Right ventricle myocardium inferior (tissue), 1 donor: ENCODE measurements around the gene SLC8A1. TPM values are rescaled to one million over a fixed set of nuclear protein-coding genes. Genes with fewer than 3 reads are reported as not detected.

Source experiments
- ATAC-seq: fragments of 200-7000 bp; cut with Tn5 transposase; one replicate; pipeline ENCODE4 v1.9.1; 2020; ENCODE audit warnings: mild to moderate bottlenecking, moderate library complexity
- DNase-seq: peaks from one replicate; pipeline ENCODE4 v3.0.0; 2021; ENCODE audit errors: missing footprints
- intact Hi-C: fragments of 100-400 bp; cut with DNase I; formaldehyde crosslinking; loops from one replicate; pipeline ENCODE4 v1.11.0; 2022
- total RNA-seq: library from RNA; stranded (reverse); fragmentation: NEBNext Ultra II Directional; extraction: Animal tissue kit (Norgen Biotek cat#: 25700); gene quantifications from one replicate; pipeline ENCODE4 v1.2.1, GENCODE V29; 2021
- donor health status: DM: no; HTN: yes; CAD: no; lungs with severe emphysema.

SLC8A1 gene
- total RNA-seq, 1 donor from 2014 or later, result 999 TPM

DNA sequence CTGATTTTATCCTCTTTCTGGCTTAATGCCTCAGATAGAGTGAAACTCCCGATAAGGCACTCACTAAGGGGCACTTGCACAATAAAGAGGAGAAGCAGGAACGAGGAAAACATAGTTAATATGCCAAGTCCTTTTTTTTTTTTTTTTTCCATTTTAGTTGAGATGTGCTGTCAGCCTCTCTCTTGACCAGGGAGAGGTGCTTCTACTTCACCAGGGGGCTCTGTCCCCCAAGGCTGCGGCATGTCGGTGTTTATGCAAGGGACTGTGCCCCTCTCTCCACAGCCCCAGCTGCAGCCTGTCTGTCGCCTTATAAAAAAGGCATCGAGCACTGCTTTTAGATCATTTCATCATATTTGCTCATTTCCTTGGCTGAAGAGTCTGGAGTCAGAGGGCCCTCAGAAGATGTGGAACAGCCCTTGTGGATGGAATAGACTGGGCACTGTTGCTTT is 178.1 kb downstream of the SLC8A1 start:
- ATAC-seq (peak; percentile 79), DNase-seq (no peak)
- intact Hi-C loops, result no loop called here

DNA sequence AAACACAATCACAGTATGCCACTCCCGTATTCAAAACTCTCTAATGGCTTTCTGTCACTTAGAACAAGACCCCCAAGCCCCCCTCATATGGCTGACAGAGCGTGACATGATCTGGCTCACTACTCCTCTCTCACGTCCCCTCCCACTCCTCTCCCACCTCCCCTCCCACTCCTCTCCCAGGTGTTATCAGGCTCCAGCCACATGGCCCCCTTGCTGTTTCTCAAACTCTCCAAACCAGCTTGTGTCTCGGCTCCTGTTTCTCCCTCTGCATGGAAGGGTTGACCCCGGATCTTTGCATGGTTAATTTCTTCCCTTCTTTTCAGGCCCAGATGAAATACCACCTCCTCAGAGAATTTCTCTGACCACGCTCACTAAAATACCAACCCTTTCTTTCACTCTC is 180.8 kb downstream of the SLC8A1 start:
- intact Hi-C loops, result no loop called here

GRCh38 chr2:40270372-40270771 is 181.5 kb downstream of the SLC8A1 start:
- no peak for ATAC-seq
- DNase-seq, result no peak
- intact Hi-C loops, result no loop called here

More for the DNA sequence above, 180.8 kb downstream of the SLC8A1 start:
- DNase-seq (no peak), ATAC-seq (no peak)

DNA sequence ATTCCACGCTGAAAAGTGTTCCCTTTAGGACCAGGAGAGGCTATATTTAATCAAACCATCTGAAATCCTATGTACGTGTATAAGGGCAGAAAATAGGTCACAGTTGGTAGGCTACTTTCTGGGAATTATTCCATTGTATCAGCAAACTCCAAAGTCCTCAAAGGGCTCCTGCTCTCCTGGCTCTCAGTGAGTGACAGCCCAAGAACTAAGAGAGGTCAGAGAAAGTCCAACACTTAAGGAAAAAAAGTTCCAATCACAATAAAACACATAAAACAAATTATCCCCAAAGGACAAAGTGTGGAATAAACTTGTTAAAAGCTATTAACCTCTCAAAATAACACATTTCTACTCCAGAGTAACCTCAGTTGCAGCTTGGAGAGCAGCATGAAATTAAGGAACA is 183.3 kb downstream of the SLC8A1 start:
- intact Hi-C loops, result no loop called here
- DNase-seq (no peak), ATAC-seq (no peak)

DNA sequence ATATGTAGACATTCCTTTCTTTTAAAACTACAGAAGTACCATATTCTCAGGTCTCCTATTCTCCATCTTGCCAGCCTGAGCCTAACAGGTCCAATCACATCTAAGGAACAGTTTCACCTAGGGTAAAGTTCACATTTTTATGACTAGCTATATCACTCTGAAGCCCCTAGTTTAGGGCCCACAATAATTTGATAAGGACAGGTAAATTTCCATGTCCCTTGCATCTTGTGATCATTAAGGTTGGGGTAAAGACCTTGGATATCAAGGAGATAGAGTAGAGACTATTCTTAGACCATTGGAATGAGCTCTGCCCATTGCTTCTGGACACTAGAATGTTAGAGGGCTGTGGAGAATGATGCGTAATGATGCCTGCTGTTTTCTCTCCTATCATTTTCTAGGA is 185.7 kb downstream of the SLC8A1 start:
- no peak for DNase-seq
- intact Hi-C loops, result no loop called here
- ATAC-seq, result no peak

- ATAC-seq (no peak), DNase-seq (no peak)
- intact Hi-C loops, result no loop called here
Measured at GRCh38 chr2:40265602-40266001, 186.3 kb downstream of the SLC8A1 start.

DNA sequence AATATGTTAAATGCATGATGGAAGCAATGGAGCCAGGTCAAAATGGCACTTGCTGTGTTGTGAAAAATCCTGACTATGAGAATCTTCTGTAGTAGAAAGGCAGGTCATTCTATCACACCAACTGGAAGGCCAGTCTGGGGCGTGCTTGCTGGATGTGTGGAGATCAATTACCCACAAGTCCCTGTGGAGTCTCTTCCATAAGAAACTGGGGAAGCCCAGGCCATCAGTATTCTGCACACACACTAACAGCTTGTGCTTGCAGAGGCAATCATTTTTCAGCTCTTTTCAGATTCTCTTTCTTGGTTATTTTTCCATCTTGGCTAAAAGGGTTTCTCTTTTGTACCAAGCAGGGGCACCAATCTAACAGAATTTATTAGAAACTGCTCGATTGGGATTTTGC is 190.8 kb downstream of the SLC8A1 start:
- no peak for DNase-seq
- intact Hi-C loops, result no loop called here
- no peak for ATAC-seq

DNA sequence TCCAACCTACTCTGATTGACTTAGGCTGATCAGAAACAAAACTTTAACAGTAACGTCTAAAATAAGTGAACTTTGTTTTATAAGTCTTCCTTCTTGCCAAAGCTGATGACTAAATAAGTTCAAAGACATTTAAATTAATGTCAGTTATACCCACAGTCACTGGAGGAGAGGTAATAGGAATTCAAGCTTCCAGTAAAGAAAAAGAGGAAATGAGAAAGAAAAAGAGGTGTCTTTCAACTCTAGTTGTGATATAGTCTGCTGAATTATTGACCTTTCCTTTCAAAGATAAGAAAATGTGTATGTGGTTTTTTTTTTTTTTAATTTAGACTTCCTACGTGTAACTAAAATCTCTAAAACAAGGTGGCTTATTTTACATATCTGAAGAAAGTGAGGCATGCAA is 191.5 kb downstream of the SLC8A1 start:
- no peak for DNase-seq
- intact Hi-C loops, result no loop called here
- no peak for ATAC-seq

- ATAC-seq, result no peak
- intact Hi-C loops, result no loop called here
- DNase-seq, result no peak
Measured at GRCh38 chr2:40259900-40260299, 192.0 kb downstream of the SLC8A1 start.

DNA sequence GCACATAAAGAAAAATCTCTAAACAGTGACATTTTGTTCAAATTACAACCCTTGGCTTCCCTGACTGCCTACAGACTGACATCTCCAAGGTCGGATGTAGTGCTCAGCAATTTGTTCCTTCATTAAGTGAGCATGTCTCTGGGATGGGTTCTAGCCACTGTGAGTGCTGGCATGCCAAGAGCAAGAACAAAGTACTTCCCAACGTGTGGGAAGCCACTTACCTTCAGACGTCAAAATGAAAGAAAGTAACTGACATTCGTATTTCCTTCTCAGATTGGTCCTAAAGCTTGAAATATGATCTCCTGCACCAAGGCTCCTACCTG is 193.8 kb downstream of the SLC8A1 start:
- intact Hi-C loops, result no loop called here
- ATAC-seq (no peak), DNase-seq (no peak)

GRCh38 chr2:40257340-40258134 is 194.4 kb downstream of the SLC8A1 start:
- intact Hi-C loops, result no loop called here
- ATAC-seq, result no peak

GRCh38 chr2:40256649-40257048 is 195.2 kb downstream of the SLC8A1 start:
- intact Hi-C loops, result no loop called here
- ATAC-seq (peak; percentile 31), DNase-seq (no peak)

More at GRCh38 chr2:40257340-40258134, 194.4 kb downstream of the SLC8A1 start:
- no peak for DNase-seq

DNA sequence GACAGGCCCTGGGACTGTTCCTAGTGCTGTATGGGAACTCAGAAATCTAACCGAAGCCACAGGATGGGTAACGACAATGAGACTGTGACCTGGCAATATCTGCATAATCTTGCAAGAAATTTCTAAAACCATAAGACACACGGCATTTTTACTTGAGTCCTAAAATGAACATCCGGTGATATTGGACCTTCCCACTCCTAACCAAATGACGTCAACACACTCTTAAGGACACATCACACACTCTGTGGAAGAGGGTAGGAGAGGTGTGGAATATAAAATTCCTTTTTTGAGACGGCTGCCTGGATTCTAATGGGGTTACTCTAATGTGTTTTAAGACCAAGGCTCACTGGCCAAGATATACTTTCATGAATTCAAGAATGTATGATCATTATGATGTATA is 195.9 kb downstream of the SLC8A1 start:
- intact Hi-C loops, result no loop called here
- ATAC-seq, result no peak
- DNase-seq, result no peak

- ATAC-seq (no peak), DNase-seq (no peak)
- intact Hi-C loops, result no loop called here
Measured at GRCh38 chr2:40255103-40255502, 196.8 kb downstream of the SLC8A1 start.

GRCh38 chr2:40254611-40255010 is 197.3 kb downstream of the SLC8A1 start:
- ATAC-seq (no peak), DNase-seq (no peak)
- intact Hi-C loops, result no loop called here

DNA sequence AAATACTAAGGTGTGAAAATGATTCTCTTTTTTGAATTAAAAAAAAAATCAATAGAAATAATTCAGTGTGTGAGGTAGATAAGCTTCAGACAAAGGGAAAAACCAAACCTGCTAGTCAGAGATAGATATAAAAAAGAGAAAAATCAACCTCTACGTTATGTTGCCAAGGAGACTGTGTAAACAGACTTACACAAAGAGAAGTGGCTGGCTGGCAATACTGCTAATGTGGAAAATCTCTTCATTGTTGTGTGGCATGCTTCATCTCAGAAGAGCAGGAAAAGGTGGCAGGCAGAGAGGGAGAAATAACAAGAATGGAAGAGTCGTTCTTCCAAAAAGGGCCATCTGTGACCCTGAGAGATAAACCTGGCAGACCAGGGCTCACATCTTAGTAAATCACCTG is 200.8 kb downstream of the SLC8A1 start:
- ATAC-seq (no peak), DNase-seq (no peak)
- intact Hi-C loops, result no loop called here

DNA sequence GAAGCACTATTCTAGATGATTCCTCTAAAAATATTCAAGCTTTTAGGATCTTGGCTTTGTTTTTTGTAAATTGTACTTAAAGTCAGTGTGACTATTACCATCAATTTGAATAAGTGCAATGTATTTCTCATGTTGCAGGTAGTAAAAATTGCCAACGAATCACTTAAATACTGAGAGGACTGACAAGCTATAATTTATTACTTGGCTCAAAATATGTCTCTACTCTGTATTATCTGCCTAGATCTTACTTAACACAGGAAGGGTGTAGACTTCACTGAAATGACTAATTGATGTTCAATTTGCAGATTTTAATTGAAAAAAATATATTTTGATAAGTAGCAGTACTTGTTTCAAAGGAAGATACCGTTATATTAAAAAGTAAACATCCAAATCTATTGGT is 202.3 kb downstream of the SLC8A1 start:
- DNase-seq, result no peak
- ATAC-seq, result no peak
- intact Hi-C loops, result loop anchor here (10.0 kb wide), 1 partner anchor 305 kb away; no protein-coding TSS in a partner anchor

DNA sequence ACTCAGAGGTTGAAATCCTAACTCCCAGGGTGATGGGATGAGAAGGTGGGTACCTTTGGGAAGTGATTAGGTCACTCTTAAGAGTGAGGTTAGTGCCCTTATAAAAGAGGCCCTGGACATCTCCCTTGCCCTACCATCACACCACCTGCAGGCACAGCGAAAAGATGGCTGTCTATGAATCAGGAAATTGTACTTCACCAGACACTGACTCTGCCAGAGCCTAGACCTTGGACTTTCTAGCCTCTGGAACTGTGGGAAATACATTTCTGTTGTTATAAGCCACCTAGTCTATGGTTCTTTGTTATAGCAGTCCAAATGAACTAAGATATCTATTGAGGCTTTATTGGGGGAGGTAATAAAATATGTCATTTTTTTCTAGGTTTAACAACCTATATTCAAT is 203.6 kb downstream of the SLC8A1 start:
- ATAC-seq (no peak), DNase-seq (no peak)
- intact Hi-C loops, result loop anchor here (10.0 kb wide), 1 partner anchor 307 kb away; no protein-coding TSS in a partner anchor

DNA sequence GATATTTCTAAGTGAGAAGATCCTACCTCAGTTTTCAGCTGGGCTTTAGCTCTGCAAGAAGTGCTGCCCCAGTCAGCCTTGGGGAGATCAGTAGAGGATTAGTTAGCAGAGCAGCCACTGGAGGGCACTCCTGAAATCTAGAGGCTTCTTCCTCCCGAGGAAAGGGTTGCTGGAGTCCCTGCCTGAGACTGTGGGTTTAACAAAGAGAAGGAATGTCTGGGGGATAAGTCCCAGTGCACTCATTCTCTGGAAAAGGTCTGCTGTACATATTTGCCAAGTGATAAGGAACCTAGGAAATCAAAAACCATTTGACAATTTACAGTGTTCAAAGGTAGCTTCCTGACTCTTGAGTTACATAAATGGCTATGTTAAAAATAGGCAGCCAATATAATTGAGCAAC is 207.2 kb downstream of the SLC8A1 start:
- ATAC-seq (peak; percentile 43), DNase-seq (peak; percentile 53)
- intact Hi-C loops, result loop anchor here (5.0 to 10.0 kb wide), 2 partner anchors 38 to 310 kb away; no protein-coding TSS in a partner anchor

- DNase-seq (no peak), ATAC-seq (peak; percentile 24)
- intact Hi-C loops, result loop anchor here (5.0 to 10.0 kb wide), 2 partner anchors 38 to 311 kb away; no protein-coding TSS in a partner anchor
Measured at GRCh38 chr2:40244251-40244650, 207.6 kb downstream of the SLC8A1 start.
